H1 (cell line): ENCODE measurements around the gene RAB40C. TPM values are rescaled to one million over a fixed set of nuclear protein-coding genes. Genes with fewer than 3 reads are reported as not detected.

Experiments used
- CHD2 ChIP-seq: IDR thresholded peaks from 2 replicates; pipeline ENCODE4 v1.6.1; 2012; ENCODE audit warnings: low read length, improper control_type of control experiment
- CTBP2 ChIP-seq: IDR thresholded peaks from 2 replicates; pipeline ENCODE4 v1.7.0; 2011; ENCODE audit warnings: borderline replicate concordance, mild to moderate bottlenecking, moderate library complexity, mixed read lengths, low read length; ENCODE audit not compliant: insufficient read depth, insufficient read length
- EZH2 ChIP-seq: fragments of 200-600 bp; sonication (generic); IDR thresholded peaks from 2 replicates; pipeline ENCODE4 v1.7.1; 2012; ENCODE audit warnings: low read depth, mild to moderate bottlenecking, moderate library complexity, low read length, inconsistent platforms; ENCODE audit not compliant: severe bottlenecking
- GTF2F1 ChIP-seq: IDR thresholded peaks from 2 replicates; pipeline ENCODE4 v1.6.1; 2012; ENCODE audit warnings: low read depth, low read length, improper control_type of control experiment, borderline replicate concordance
- HDAC6 ChIP-seq: IDR thresholded peaks from one replicate; pipeline ENCODE4 v1.7.1; 2012; ENCODE audit warnings: low read depth, mild to moderate bottlenecking, inconsistent platforms, low read length, moderate library complexity
- JUN ChIP-seq: IDR thresholded peaks from 2 replicates; pipeline ENCODE4 v1.6.1; 2011; ENCODE audit warnings: low read depth, mild to moderate bottlenecking, improper control_type of control experiment, low read length
- NRF1 ChIP-seq: IDR thresholded peaks from 2 replicates; pipeline ENCODE4 v1.6.1; 2011; ENCODE audit warnings: mild to moderate bottlenecking, low read depth, low read length, improper control_type of control experiment
- POLR2AphosphoS5 ChIP-seq: IDR thresholded peaks from 2 replicates; pipeline ENCODE4 v1.6.1; 2011; ENCODE audit warnings: low read depth, low read length
- SIN3A ChIP-seq, 2 experiments: IDR thresholded peaks in 1 of 2; conservative IDR thresholded peaks in 1 of 2; 2 replicates each; pipeline ENCODE4 v1.6.1; 2011 to 2012; ENCODE audit warnings: low read length in 2 of 2, improper control_type of control experiment in 1 of 2, low read depth in 1 of 2, mild to moderate bottlenecking in 1 of 2
- SIX5 ChIP-seq: IDR thresholded peaks from 2 replicates; pipeline ENCODE4 v1.6.1; 2011; ENCODE audit warnings: mild to moderate bottlenecking, low read depth, low read length
- SUZ12 ChIP-seq: fragments of 200-600 bp; sonication (generic); IDR thresholded peaks from 2 replicates; pipeline ENCODE4 v1.6.1; 2012; ENCODE audit warnings: mild to moderate bottlenecking, inconsistent platforms, low read length, moderate library complexity, mixed read lengths
- polyA plus RNA-seq, 7 experiments: library from polyadenylated mRNA; depleted of rRNA in 3 of 7; stranded (reverse) in 5 of 7; unstranded in 2 of 7; fragments of >200 nt in 5 of 7; fragments of 200-250 nt in 2 of 7; gene quantifications; 1 replicate in 5 of 7; 2 replicates in 1 of 7; 4 replicates in 1 of 7; pipeline versions ENCODE4 v1.2.1 to v1.2.3, GENCODE V29; 2011 to 2013; ENCODE audit warnings: missing spikeins in 2 of 7, mixed read lengths in 2 of 7
- total RNA-seq: library from RNA; stranded (reverse); fragmentation: NEBNext Ultra II Directional; extraction: Animal tissue kit (Norgen Biotek cat#: 25700); gene quantifications from 2 replicates; pipeline ENCODE4 v1.2.1, GENCODE V29; 2021
- TF ChIP-seq, protein P1 (sequence below): IDR thresholded peaks from 2 replicates; pipeline ENCODE4 v1.6.1; 2012; ENCODE audit warnings: inconsistent platforms
- TF ChIP-seq, protein P2 (sequence below), 3 experiments: IDR thresholded peaks; 1 replicate in 2 of 3; 2 replicates in 1 of 3; pipeline versions ENCODE4 v1.5.1 to v1.6.1; 2011; ENCODE audit warnings: low read length in 3 of 3, mild to moderate bottlenecking in 3 of 3, inconsistent platforms in 2 of 3, low read depth in 1 of 3, moderate library complexity in 1 of 3; ENCODE audit not compliant: insufficient read depth in 1 of 3; ENCODE audit errors: control extremely low read depth in 1 of 3
- TF ChIP-seq, protein P3 (sequence below): IDR thresholded peaks from 2 replicates; pipeline ENCODE4 v1.6.1; 2012; ENCODE audit warnings: inconsistent platforms

RAB40C gene
- total and polyA plus RNA-seq, 2 of the 8 experiments (the other 6 are each of a cell fraction or from before 2014, with no cell fraction given), result 13.9 to 15.6 TPM

DNA sequence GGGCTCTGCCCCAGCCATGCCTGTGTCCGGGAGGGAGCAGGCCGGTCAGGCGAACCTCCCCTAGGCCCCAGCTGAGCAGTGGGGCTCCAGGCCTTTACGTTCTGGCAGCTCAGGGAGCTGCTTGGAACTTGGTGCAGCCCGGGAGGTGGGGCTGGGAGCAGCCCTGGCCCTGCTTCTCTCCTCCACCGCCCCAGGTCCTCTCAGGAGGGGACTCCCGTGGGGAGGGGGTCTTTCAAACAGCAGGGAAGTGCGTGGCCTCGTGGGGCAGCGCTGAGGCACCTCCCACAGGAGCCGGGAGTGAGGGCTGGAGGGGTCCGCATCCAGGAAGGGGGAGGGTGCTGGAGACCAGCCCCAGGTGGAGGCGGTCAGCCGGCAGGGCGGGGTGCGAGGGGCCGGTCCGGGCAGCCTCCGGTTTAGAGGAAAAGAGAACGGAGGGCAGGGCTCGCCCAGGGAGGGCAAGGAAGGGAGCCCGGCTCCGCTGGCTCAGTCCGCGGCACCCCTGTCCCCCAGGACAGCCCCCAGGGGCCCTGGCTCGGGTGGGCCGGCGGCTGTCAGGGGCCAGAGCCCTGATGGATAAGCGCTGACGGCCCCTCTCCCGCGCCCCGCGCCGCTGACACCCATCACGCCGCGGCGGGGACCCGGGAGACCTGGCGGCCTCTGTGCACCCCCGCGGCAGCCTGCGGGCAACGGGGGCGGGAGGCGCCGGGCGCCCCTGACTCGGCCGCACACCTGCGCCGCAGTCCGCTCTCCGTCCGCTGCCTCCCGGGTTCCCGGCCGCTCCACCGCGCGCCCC, 30.3 kb upstream of the RAB40C start (continued):
- TF ChIP-seq, protein P1, sequence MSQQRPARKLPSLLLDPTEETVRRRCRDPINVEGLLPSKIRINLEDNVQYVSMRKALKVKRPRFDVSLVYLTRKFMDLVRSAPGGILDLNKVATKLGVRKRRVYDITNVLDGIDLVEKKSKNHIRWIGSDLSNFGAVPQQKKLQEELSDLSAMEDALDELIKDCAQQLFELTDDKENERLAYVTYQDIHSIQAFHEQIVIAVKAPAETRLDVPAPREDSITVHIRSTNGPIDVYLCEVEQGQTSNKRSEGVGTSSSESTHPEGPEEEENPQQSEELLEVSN, result no peak
- TF ChIP-seq CHD2 (no peak), JUN (no peak), POLR2AphosphoS5 (no peak), GTF2F1 (no peak), NRF1 (no peak), SUZ12 (peak; percentile 66; the same call in 1 of the 2 replicates), SIN3A (conservative IDR thresholded peaks at IDR 0.05 in 1 of 2, IDR thresholded peaks at IDR 0.05 in 1 of 2; ENCODE audit: low read depth in 1 of 2, low read length in 2 of 2) (no peak), SIX5 (no peak), HDAC6 (no peak), CTBP2 (no peak), EZH2 (peak; percentile 62)
- TF ChIP-seq, protein P2, sequence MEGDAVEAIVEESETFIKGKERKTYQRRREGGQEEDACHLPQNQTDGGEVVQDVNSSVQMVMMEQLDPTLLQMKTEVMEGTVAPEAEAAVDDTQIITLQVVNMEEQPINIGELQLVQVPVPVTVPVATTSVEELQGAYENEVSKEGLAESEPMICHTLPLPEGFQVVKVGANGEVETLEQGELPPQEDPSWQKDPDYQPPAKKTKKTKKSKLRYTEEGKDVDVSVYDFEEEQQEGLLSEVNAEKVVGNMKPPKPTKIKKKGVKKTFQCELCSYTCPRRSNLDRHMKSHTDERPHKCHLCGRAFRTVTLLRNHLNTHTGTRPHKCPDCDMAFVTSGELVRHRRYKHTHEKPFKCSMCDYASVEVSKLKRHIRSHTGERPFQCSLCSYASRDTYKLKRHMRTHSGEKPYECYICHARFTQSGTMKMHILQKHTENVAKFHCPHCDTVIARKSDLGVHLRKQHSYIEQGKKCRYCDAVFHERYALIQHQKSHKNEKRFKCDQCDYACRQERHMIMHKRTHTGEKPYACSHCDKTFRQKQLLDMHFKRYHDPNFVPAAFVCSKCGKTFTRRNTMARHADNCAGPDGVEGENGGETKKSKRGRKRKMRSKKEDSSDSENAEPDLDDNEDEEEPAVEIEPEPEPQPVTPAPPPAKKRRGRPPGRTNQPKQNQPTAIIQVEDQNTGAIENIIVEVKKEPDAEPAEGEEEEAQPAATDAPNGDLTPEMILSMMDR (IDR thresholded peaks at IDR 0.05; ENCODE audit: control extremely low read depth in 1 of 3, insufficient read depth in 1 of 3, low read depth in 1 of 3, low read length in 3 of 3), result no peak
- TF ChIP-seq, protein P3, sequence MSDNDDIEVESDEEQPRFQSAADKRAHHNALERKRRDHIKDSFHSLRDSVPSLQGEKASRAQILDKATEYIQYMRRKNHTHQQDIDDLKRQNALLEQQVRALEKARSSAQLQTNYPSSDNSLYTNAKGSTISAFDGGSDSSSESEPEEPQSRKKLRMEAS, result no peak
